ENCODE data around the gene KRTAP3-2. TPM values are rescaled to one million over a fixed set of nuclear protein-coding genes. Genes with fewer than 3 reads are reported as not detected.

Gene KRTAP3-2
- total RNA-seq, 1 donor from 2014 or later: not detected

- no peak for DNase-seq (ENCODE audit: low read depth)
- H3K4me3 ChIP-seq (ENCODE audit: low read depth, low read length): no peak overlapping the region
- no peak for TF ChIP-seq CTCF (conservative IDR thresholded peaks at IDR 0.05; ENCODE audit: low read depth, low read length)
These were observed 17.0 kb upstream of the KRTAP3-2 start for GRCh38 chr17:41016578-41017215.

- no peak for TF ChIP-seq CTCF (conservative IDR thresholded peaks at IDR 0.05; ENCODE audit: low read depth, low read length)
- H3K4me3 ChIP-seq (ENCODE audit: low read depth, low read length): no peak overlapping the region
- DNase-seq (ENCODE audit: low read depth): no peak
These were observed 15.7 kb upstream of the KRTAP3-2 start for GRCh38 chr17:41015454-41015853.

DNA sequence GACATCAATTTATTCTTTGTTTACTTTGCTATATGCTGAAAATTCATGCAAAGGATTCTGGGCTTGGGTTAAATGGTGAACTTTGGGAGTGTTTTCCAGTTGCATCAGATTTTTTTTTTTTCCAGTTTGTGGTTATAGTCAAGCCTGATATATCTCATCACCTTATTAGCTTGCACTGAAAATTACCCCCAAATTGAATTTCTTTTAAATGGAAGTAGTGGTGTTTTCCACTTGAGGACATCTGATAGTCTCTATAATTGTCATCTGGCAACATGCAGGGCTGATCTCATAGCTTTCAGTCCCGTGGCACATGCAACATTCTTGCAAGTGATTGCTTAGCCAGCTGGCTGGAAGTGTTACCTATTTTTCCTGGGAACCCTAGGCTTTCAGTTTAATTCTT lies 13.9 kb upstream of the KRTAP3-2 start:
- H3K4me3 ChIP-seq (ENCODE audit: low read depth, low read length): no peak overlapping the region
- TF ChIP-seq CTCF (conservative IDR thresholded peaks at IDR 0.05; ENCODE audit: low read depth, low read length): no peak
- DNase-seq (ENCODE audit: low read depth): no peak

DNA sequence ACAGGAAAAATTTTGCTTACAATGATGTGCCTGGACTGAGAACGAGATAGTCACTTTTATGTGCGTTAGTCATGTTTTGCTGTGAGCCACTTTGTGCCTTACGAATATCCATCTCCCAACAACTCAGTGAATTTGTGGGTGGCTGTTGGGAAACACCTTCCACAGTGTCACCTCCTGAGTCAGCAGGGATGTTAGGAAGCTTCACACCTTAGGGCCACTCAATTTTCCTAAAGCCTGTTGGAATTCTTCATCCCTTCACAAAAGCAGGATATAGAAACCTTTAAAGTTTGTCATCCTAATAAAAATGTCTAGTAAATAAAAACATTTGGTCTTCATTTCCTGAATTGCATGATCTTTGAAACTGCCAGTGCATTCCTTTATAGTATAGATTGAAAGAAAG lies 13.5 kb upstream of the KRTAP3-2 start:
- no peak for TF ChIP-seq CTCF (conservative IDR thresholded peaks at IDR 0.05; ENCODE audit: low read depth, low read length)
- H3K4me3 ChIP-seq (ENCODE audit: low read depth, low read length): no peak overlapping the region
- DNase-seq (ENCODE audit: low read depth): no peak

GRCh38 chr17:41012326-41013120 lies 12.8 kb upstream of the KRTAP3-2 start:
- no peak overlapping the region for H3K4me3 ChIP-seq (ENCODE audit: low read depth, low read length)
- TF ChIP-seq CTCF (conservative IDR thresholded peaks at IDR 0.05; ENCODE audit: low read depth, low read length): no peak
- no peak for DNase-seq (ENCODE audit: low read depth)

- no peak for TF ChIP-seq CTCF (conservative IDR thresholded peaks at IDR 0.05; ENCODE audit: low read depth, low read length)
- H3K4me3 ChIP-seq (ENCODE audit: low read depth, low read length): no peak overlapping the region
- no peak for DNase-seq (ENCODE audit: low read depth)
These were observed 10.7 kb upstream of the KRTAP3-2 start for GRCh38 chr17:41010441-41010840.

Data from epithelial cell of proximal tubule (primary cell).